ENCODE results near the gene ACAP3.

GRCh38 chr1:1291023-1291528 is 16.7 kb downstream of the ACAP3 start:
- no peak for TF ChIP-seq GATA2 (IDR thresholded peaks at IDR 0.05; ENCODE audit: low read depth, low read length)
- TF ChIP-seq GATA3 (IDR thresholded peaks at IDR 0.05; ENCODE audit: low read depth, low read length): no peak
